OCI-LY1 (cell line): ENCODE results near the gene ZBTB20.

Source experiments
- H2AFZ ChIP-seq: fragments of 200-600 bp; sonication (generic), shearing (Covaris generic); 2 replicates; pipeline ENCODE4 v1.6.0; 2014; ENCODE audit warnings: antibody characterized with exemption, mild to moderate bottlenecking, low read length
- H3F3A ChIP-seq: fragments of 200-600 bp; sonication (generic), shearing (Covaris generic); 2 replicates; pipeline ENCODE4 v1.6.0; 2014; ENCODE audit warnings: mild to moderate bottlenecking, antibody characterized with exemption, low read length, moderate library complexity; ENCODE audit not compliant: insufficient read depth
- H3K27ac ChIP-seq: fragments of 200-600 bp; sonication (generic); 2 replicates; pipeline ENCODE4 v1.5.1; 2014; ENCODE audit warnings: low read length, mixed run types, mild to moderate bottlenecking, low read depth; ENCODE audit not compliant: poor library complexity, severe bottlenecking
- H3K27me3 ChIP-seq: fragments of 200-600 bp; sonication (generic); 2 replicates; pipeline ENCODE4 v1.6.0; 2014; ENCODE audit warnings: antibody characterized with exemption, mild to moderate bottlenecking, low read length, moderate library complexity; ENCODE audit not compliant: insufficient read depth
- H3K36me3 ChIP-seq: fragments of 200-600 bp; sonication (generic); 2 replicates; pipeline ENCODE4 v1.6.1; 2014; ENCODE audit warnings: mild to moderate bottlenecking, antibody characterized with exemption, low read length, moderate library complexity, mixed read lengths; ENCODE audit not compliant: insufficient read depth
- H3K4me1 ChIP-seq: fragments of 200-600 bp; sonication (generic); 2 replicates; pipeline ENCODE4 v1.5.1; 2014; ENCODE audit warnings: mild to moderate bottlenecking, low read length, moderate library complexity; ENCODE audit not compliant: insufficient read depth, severe bottlenecking
- H3K4me2 ChIP-seq: fragments of 200-600 bp; sonication (generic), shearing (Covaris generic); 2 replicates; pipeline ENCODE4 v1.6.1; 2014; ENCODE audit warnings: low read length
- H3K4me3 ChIP-seq: fragments of 200-600 bp; sonication (generic); 2 replicates; pipeline ENCODE4 v1.5.1; 2014; ENCODE audit warnings: low read length, low read depth, mild to moderate bottlenecking, mixed read lengths; ENCODE audit not compliant: poor library complexity, severe bottlenecking
- H3K79me2 ChIP-seq: fragments of 200-600 bp; shearing (Covaris generic); 2 replicates; pipeline ENCODE4 v1.6.1; 2016; ENCODE audit warnings: mixed run types, low read length, mixed read lengths; ENCODE audit not compliant: insufficient read depth
- H3K9ac ChIP-seq: fragments of 200-600 bp; sonication (generic), shearing (Covaris generic); 2 replicates; pipeline ENCODE4 v1.6.1; 2014; ENCODE audit warnings: mild to moderate bottlenecking, low read length, mixed read lengths
- H3K9me2 ChIP-seq: fragments of 200-600 bp; sonication (generic), shearing (Covaris generic); 2 replicates; pipeline ENCODE4 v1.6.1; 2014; ENCODE audit warnings: low read depth, mild to moderate bottlenecking, low read length, mixed read lengths
- H3K9me3 ChIP-seq: fragments of 200-600 bp; shearing (Covaris generic); 2 replicates; pipeline ENCODE4 v1.6.1; 2014; ENCODE audit warnings: low read length, mixed read lengths
- H4K20me1 ChIP-seq: fragments of 200-600 bp; sonication (generic), shearing (Covaris generic); 2 replicates; pipeline ENCODE4 v1.6.0; 2016; ENCODE audit warnings: mild to moderate bottlenecking, low read length; ENCODE audit not compliant: insufficient read depth
- EZH2 ChIP-seq: fragments of 200-600 bp; sonication (generic), shearing (Covaris generic); IDR thresholded peaks from 2 replicates; pipeline ENCODE4 v1.8.0; 2017; ENCODE audit warnings: borderline replicate concordance, mixed run types, mild to moderate bottlenecking, antibody characterized with exemption, low read length, moderate library complexity, mixed read lengths
- TF ChIP-seq, protein P1 (sequence below): fragments of 200-600 bp; sonication (generic), shearing (Covaris generic); IDR thresholded peaks from 2 replicates; pipeline ENCODE4 v1.5.1; 2017; ENCODE audit warnings: mild to moderate bottlenecking, antibody characterized with exemption, low read length, moderate library complexity, mixed read lengths

The ZBTB20 gene

DNA sequence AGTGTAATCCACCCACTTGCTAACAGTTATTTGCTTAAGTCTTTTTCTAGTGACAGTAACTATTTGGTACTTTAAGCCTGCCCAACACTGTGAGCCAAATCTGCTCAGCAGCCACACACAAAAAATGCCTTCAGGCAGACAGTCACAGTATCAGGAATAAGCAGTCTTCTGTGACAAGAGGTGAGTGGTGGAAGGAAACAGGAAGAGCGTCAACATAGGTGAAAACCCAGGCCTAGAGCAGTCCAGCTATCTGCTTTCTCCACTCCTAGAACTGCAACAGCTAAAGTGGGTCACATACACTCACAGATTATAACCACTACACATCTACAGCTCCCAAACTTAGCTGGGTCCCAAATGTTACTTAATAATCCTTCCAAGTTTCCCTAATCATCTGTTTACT, 213.7 kb downstream of the ZBTB20 start:
- no peak overlapping the region for H3K4me2 ChIP-seq

DNA sequence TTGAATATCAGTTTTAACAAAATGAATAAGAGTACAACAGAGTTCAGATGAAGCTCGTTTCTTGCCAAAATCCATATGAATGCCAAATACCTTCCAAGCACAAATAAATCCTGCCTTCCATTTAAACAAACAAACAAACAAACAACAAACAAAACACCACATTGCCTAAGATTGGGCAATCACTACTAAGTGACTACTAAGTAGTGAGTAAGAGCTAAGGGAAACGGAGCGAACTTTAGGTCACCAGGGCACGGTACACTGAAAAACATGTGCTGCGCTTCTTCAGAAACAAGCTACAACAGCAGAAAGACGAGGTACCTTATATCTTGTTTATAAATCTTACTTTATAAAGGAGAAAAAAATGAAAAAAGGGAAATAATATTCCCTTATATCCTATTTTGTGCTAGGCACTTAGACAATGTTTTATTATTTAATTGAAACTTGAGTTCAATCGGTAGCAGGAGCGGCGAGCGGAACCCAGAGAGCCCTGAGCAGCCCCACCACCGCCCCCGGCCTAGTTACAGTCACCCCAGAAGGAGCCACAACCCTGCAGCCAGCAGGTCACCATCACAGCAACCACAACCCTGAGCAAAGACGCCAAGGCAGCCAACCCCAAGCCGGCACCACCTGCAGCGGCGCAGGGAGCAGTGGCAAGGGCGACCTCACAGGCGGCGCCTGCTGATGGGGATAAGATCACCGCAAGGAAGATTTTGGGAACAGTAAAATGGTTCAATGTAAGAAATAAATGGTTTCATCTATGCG, 216.9 kb downstream of the ZBTB20 start:
- no peak overlapping the region for H3K9ac ChIP-seq
- no peaks in the 10 kb centered on the region for H3K27me3 ChIP-seq
- H3K9me2 ChIP-seq: no peaks in the 10 kb centered on the region
- no peaks in the 10 kb centered on the region for H3K79me2 ChIP-seq
- no peak overlapping the region for H3K4me2 ChIP-seq
- no peaks in the 10 kb centered on the region for H3K4me1 ChIP-seq
- no peak overlapping the region for H3K27ac ChIP-seq
- no peak overlapping the region for H2AFZ ChIP-seq
- TF ChIP-seq, protein P1, sequence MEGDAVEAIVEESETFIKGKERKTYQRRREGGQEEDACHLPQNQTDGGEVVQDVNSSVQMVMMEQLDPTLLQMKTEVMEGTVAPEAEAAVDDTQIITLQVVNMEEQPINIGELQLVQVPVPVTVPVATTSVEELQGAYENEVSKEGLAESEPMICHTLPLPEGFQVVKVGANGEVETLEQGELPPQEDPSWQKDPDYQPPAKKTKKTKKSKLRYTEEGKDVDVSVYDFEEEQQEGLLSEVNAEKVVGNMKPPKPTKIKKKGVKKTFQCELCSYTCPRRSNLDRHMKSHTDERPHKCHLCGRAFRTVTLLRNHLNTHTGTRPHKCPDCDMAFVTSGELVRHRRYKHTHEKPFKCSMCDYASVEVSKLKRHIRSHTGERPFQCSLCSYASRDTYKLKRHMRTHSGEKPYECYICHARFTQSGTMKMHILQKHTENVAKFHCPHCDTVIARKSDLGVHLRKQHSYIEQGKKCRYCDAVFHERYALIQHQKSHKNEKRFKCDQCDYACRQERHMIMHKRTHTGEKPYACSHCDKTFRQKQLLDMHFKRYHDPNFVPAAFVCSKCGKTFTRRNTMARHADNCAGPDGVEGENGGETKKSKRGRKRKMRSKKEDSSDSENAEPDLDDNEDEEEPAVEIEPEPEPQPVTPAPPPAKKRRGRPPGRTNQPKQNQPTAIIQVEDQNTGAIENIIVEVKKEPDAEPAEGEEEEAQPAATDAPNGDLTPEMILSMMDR: no peak
- TF ChIP-seq EZH2: no peak
- no peak overlapping the region for H3K4me3 ChIP-seq
- no peaks in the 10 kb centered on the region for H3K9me3 ChIP-seq
- H3K36me3 ChIP-seq: no peaks in the 10 kb centered on the region
- H3F3A ChIP-seq: no peaks in the 10 kb centered on the region
- H4K20me1 ChIP-seq: no peaks in the 10 kb centered on the region

More for the DNA sequence above, 213.7 kb downstream of the ZBTB20 start:
- Histone ChIP-seq H3K27me3 (no peaks in the 10 kb centered on the region), H3K36me3 (no peaks in the 10 kb centered on the region), H3K27ac (no peak overlapping the region), H3K9me2 (no peaks in the 10 kb centered on the region), H4K20me1 (no peaks in the 10 kb centered on the region), H3K4me3 (no peak overlapping the region), H3F3A (no peaks in the 10 kb centered on the region), H3K79me2 (no peaks in the 10 kb centered on the region), H3K9me3 (no peaks in the 10 kb centered on the region), H3K4me1 (no peaks in the 10 kb centered on the region), H3K9ac (no peak overlapping the region), H2AFZ (no peak overlapping the region)
- TF ChIP-seq, protein P1: no peak
- no peak for TF ChIP-seq EZH2

DNA sequence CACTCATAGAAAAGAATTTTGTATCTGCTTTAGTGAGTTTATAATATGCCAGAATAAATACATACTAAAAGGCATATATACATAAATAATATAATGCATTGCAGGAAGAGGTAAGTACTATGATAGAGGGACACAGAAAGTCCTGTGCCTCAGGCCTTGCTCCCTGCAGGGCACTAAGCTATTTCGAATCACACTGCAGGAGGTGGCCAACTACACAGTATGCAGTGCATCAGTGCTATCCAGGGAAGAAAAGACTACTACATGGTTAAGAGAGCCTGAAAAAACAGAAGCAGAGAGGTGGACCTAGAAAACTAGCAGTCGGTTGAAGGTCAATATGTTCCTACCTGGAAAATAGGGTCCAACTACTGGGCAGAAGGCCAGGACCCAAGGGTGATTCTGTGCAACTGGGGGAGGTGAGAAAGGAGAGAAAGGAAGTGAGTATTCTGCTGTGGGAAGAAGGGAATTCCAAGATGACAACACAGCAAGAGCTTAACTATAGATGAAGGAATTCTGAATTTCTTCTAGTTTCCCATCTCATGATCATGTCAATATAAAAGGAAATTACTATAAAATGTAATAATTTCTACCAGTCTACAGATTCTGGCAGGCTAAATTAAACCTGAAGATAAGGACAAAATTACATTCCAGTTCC, 218.0 kb downstream of the ZBTB20 start:
- Histone ChIP-seq H3K36me3 (no peaks in the 10 kb centered on the region), H4K20me1 (no peaks in the 10 kb centered on the region), H3K4me2 (no peak overlapping the region), H3K4me1 (no peaks in the 10 kb centered on the region), H3K4me3 (no peak overlapping the region), H3K9me3 (no peaks in the 10 kb centered on the region), H3K27ac (no peak overlapping the region), H2AFZ (no peak overlapping the region), H3K79me2 (no peaks in the 10 kb centered on the region), H3K9me2 (no peaks in the 10 kb centered on the region), H3K9ac (no peak overlapping the region), H3F3A (no peaks in the 10 kb centered on the region), H3K27me3 (no peaks in the 10 kb centered on the region)
- TF ChIP-seq, protein P1: no peak
- TF ChIP-seq EZH2: no peak
